ENCODE results near the gene SEMG2.

DNA sequence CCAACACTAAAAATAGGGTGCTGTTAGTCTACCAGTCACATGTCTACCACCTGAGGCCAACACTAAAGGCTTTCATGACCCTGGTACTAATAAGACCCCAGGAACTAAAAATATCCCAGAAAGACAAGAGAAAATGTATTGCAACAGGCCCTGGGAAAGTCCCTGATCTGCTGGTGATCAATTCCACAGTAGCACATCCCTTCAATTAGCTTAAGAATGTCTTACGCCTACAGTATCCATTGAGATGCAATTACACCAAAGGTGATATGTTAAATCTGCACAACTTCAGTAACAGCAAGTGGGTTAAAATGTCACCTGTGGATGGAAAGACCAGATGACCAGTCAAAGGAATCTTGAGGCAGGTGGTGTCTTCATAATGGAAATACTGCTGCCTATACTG is 11.2 kb upstream of the SEMG2 start:
- TF ChIP-seq, protein P1, sequence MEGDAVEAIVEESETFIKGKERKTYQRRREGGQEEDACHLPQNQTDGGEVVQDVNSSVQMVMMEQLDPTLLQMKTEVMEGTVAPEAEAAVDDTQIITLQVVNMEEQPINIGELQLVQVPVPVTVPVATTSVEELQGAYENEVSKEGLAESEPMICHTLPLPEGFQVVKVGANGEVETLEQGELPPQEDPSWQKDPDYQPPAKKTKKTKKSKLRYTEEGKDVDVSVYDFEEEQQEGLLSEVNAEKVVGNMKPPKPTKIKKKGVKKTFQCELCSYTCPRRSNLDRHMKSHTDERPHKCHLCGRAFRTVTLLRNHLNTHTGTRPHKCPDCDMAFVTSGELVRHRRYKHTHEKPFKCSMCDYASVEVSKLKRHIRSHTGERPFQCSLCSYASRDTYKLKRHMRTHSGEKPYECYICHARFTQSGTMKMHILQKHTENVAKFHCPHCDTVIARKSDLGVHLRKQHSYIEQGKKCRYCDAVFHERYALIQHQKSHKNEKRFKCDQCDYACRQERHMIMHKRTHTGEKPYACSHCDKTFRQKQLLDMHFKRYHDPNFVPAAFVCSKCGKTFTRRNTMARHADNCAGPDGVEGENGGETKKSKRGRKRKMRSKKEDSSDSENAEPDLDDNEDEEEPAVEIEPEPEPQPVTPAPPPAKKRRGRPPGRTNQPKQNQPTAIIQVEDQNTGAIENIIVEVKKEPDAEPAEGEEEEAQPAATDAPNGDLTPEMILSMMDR (IDR thresholded peaks at IDR 0.05) = no peak
- no peak for TF ChIP-seq POLR2A (IDR thresholded peaks at IDR 0.05)
